HG03469 (cell line): ENCODE measurements around the gene DLGAP1.

Experiments
- ATAC-seq: cut with Tn5 transposase; IDR thresholded peaks from one replicate; pipeline ENCODE4 v1.9.1; 2021; ENCODE audit warnings: mild to moderate bottlenecking, moderate library complexity, moderate number of reproducible peaks; ENCODE audit not compliant: unreplicated experiment

Gene DLGAP1

DNA sequence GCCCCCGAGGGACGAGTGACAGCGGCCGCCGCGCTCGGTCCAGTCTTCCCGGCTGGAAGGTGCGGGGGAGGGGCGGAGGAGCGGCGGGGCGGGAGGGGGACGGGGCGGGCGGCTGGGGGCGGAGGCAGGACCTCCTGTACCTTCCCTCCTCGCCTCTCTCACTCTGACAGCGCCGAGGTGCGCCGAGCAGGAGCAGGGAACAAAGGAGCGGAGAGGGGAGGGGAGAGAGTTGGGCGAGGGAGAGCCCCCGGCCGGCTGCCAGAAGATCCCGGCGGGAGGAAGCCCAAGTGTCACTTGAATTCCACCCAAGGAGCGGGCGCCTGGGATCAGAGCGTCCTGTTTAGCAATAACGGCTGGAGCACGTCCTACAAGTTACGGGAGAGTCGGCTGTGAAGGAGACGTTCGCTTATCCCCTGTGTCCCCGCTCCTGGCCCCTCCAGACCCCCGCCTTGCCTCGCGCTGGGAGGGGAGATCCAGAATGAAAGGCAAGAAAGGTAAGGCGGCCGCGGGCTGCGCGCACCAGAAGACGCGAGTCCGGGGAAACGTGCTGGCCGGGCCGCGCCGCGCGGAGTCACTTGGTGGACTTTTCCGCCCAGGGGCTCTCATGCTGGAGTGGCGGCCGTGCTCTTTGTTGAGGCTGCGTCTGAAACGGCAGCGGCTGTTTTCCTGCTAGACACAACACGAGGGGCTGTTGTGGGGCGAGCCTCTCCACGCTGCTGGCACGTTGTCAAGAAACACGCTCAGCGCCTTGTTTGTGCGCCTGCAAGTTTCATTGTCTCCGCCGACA is 1004.9 kb downstream of the DLGAP1 start, which contains the start of gene TGIF1:
Gene TGIF1, plus strand, starts transcription at position 161 of the 787 bp plus-strand sequence. Its CDS starts 318 bp downstream, at position 479.
- no peak for ATAC-seq

DNA sequence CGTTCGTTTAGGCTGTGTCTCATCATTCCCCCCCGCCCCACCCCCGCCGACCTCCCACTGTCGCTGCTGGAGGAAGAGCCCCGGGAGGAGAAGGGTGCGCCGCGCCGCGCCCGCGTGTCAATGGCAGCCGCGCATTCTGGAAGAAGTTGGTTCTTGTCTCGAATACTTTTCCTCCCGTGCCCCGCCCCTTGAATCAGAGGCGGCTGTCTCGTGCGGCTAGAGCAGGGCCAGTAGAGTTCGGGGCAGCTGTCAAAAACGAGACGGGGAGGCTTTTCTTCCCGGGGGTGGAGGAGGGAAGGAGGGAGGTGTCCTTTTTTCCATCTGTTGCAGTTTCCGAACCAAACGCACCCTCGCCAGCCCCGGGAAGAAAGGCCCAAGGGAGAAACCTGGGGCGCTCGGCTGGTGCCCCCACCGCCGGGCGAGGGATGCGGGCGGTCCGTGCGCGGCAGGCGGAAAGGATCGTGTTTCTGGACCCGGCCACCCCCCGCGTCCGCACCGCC is 1005.5 kb downstream of the DLGAP1 start:
- ATAC-seq, result no peak

DNA sequence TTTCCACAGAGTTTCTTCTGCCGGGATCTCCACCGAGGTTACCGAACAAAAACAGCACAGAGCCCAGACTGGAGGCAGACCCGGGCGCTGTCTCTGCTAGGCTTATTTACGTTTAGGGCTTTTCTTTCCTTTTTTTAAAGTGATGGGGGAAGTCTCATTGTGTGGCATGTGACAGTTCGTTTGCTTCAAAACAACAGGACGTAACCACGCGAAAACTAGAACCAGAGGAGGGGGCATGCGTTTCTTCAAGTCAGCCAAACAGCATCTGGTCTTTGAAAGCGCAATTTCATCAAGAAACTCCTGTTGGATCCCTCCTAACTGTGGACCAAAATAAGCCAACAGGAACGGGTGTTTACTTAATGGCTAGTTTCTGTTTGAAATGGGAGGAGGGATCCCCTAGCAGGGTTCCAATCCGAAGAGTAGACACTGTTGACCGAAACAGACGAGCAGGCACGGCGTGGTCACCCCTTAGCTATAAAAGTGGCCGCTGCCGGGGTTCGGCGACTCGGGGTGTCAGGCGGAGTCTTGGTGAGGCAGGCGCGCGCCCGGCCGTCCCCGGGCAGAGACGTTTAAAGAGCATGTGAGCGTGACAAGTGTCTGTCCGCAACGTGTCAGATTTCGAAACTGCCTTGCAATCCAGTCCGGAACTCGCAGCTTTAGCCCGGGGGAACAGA is 1006.1 kb downstream of the DLGAP1 start:
- ATAC-seq, result peak; percentile 31

DNA sequence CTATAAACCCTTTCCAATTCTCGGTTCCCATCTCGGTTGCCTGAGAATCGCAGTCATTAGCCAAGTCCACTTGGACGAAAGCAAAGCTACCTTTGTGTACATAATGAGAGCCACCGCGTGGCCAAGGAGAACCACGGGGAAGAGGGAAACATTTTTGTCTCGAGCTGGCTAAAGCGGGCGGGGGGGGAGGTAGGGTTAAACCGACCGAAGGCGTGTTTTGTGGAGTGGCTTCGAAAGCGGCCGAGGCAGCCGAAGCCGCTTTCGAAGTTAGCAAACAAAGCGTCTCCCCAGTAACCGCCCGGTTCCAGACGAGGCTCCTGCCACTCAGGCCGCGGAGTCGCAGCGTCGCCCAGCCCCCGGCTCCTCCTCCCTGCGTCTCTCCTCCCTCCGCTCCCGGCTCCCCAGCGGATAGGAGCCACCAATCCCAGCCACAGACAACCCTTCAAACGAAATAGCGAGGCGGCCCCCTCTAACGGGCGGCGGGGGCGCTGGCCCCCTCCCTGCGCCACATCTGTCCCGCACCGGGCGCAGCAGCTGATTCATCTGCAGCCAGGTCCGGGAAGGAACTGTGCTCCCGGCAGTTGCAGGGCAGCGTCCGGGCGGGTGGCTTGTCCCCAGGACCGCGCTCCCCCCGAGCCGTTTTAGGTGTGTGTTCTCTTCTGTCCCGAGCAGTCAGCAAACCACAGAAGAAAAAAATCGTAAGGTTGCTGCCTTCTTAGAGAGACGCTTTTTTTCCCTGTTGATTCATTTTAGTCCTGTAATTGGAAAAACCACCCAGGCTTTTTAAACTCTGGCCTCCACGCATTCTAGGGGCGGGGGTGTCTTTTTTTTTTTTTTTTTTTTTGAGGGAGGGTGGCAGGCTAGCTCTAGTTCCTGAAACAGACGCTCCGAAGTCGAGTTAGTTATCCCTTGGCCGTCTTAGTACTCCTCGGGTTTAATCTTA is 1006.9 kb downstream of the DLGAP1 start:
- peak; percentile 66 for ATAC-seq

DNA sequence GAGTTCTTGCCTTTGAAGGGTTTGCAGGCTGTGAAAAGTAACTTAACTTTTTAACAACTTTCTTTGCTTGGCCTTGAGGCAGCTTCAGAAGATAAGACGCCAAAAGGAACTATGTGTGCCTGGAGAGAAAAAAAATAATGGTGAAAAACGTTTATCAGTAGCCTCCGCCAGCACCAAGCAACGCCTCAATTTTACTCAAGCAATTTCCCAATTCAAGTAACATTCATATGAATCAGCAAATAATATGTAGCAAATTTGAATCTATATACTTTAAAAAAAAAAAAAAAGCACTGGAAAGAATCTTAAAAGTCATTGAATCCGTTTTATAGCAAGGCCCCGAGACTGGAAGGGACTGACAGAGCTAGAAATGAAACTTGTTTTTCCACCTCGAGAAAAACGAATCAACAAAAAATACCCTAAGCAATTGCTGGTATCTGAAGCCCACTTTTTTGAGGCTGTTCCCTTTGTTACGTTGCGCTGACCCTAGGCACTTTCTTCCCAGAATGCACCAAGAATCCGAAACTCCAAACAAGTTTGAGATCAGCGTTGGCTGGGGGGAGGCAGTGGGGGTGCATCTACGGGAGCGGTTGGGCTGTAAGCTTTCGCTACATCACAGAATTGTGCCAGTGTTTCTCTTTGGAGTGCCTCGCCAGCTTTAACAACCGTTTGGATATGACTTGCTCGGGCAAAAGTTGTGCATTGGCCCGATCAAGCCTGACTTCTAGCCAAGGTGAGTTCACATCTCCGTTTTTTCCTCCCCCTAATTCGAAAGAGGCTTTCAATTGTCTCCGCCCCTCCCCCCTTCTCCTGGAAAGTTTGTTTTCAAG is 1007.8 kb downstream of the DLGAP1 start:
- no peak for ATAC-seq
